ENCODE data around the gene CDC73. TPM values are rescaled to one million over a fixed set of nuclear protein-coding genes. Genes with fewer than 3 reads are reported as not detected.

The CDC73 gene
- total RNA-seq (2022) (79.8 and 85.8 TPM in 2 replicates), Bru-seq, nascent RNA (percentile 96 among the genes with signal in this experiment), BruChase-seq, experiment 1, labeled RNA remaining after a 6-hour chase (percentile 88 among the genes with signal in this experiment), BruChase-seq, experiment 2, labeled RNA remaining after a 2-hour chase (percentile 92 among the genes with signal in this experiment)
- long read RNA-seq, full-length matches to known transcripts = 134 of 159 reads
- long read RNA-seq, partial matches to known transcripts = 7 of 159 reads
- long read RNA-seq, other reads (novel, unspliced or antisense) = 18 of 159 reads

DNA sequence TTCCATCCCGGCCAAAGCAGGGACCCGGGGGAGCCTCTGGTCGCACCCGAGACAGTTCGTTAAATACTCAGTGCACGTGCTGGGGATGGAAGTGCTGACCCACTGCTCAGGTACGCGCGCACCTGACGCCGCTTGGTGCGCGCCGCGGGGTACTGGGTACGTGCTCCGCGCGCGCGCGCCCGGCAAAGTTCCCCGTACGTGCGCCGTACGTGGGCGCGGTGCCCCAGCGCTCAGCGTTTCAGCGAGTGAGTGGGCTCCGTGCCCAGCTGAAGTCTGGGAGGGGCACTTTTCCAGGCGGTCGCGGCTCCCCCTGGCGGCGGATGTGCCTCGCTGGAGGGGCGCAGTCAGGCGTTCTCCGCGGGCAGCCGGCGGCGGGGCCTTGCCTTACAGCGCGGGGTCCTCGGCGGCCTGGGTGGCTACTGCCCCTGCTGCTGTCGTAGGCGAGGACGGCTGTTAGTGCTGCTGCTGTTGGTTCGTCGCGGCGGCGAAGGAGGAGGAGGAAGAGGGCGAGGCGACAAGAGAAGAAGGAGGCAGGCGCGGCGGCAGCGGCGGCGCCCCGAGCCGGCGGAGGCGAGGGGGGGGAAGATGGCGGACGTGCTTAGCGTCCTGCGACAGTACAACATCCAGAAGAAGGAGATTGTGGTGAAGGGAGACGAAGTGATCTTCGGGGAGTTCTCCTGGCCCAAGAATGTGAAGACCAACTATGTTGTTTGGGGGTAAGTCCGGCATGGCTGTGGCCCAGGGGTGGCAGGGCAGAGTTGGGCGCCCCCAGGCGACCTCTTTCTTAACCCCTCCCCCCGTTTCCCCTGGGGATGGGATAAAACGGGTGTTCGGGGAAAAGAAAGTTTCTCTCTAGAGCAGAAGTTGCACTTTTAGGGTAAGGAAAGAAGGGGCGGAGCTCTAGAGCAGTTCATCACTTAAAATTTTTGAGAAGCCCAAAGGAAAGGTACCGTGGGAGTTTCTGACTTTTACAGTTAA lies at the start of gene CDC73:
TSS of gene CDC73 (plus strand) at position 416 of the 978 bp plus-strand sequence. CDS start at position 586, 170 bp downstream.
- H3K27ac Mint-ChIP-seq (ENCODE audit: low read depth, unreplicated experiment) = peak within 1 kb of the TSS; percentile 88
- peak within 1 kb of the TSS; percentile 91 for H3K4me3 Mint-ChIP-seq (ENCODE audit: unreplicated experiment)
- TF ChIP-seq CTCF (IDR thresholded peaks at IDR 0.05; ENCODE audit: unreplicated experiment) = peak; percentile 99
- CTCF ChIA-PET = interaction anchor here (0.6 to 6.0 kb wide), 15 partner anchors 10 to 277 kb away, joined by 3 to 114 read pairs (median 5); partner anchors contain the start of genes GLRX2, RO60 and UCHL5
- peaks cover 17% of the 10 kb centered on the region for H3K36me3 Mint-ChIP-seq (ENCODE audit: insufficient read depth, unreplicated experiment)
- POLR2A ChIA-PET = interaction anchor here (0.6 to 7.4 kb wide), 20 partner anchors 10 to 994 kb away, joined by 3 to 302 read pairs (median 4); partner anchors contain the start of genes GLRX2, RO60 and UCHL5
- peak; percentile 99 for DNase-seq (ENCODE audit: unreplicated experiment)
- intact Hi-C loops (cut with micrococcal nuclease) = loop anchor here (1.0 kb wide), 4 partner anchors 17 to 648 kb away; partner anchors contain the start of genes GLRX2, RO60 and UCHL5
- H3K4me1 Mint-ChIP-seq (ENCODE audit: insufficient read depth, unreplicated experiment) = peaks cover 20% of the 10 kb centered on the region
- H3K27me3 Mint-ChIP-seq (ENCODE audit: insufficient read depth, unreplicated experiment) = no peaks in the 10 kb centered on the region
- BruUV-seq (replicated peaks) = TSS peak; percentile 50
- no peaks in the 10 kb centered on the region for H3K9me3 Mint-ChIP-seq (ENCODE audit: unreplicated experiment)

DNA sequence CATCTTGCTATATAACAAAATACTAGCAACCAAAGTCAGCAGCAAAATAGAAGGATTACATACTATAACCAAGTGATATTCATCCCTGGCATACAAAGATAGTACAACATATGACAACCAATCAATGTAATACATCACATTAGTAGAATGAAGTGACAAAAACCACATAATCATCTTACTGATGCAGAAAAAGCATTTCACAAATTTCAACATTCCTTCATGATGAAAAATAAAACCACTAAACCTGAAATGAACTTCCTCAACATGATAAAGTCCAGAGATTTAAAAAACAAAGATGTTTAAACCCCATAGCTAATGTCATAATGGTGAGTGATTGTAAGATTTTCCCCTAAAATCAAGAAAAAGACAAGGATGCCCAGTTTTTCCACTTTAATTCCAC lies 43.8 kb upstream of the CDC73 start:
- Mint-ChIP-seq H3K4me1 (ENCODE audit: insufficient read depth, unreplicated experiment) (no peaks in the 10 kb centered on the region), H3K27ac (ENCODE audit: low read depth, unreplicated experiment) (no peak overlapping the region), H3K27me3 (ENCODE audit: insufficient read depth, unreplicated experiment) (no peaks in the 10 kb centered on the region), H3K4me3 (ENCODE audit: unreplicated experiment) (no peak overlapping the region), H3K9me3 (ENCODE audit: unreplicated experiment) (no peaks in the 10 kb centered on the region), H3K36me3 (ENCODE audit: insufficient read depth, unreplicated experiment) (peaks cover 73% of the 10 kb centered on the region)
- DNase-seq (ENCODE audit: unreplicated experiment) = no peak
- intact Hi-C loops (cut with micrococcal nuclease) = no loop called here
- ChIA-PET POLR2A (interaction anchor here (0.6 to 3.2 kb wide), 3 partner anchors 8 to 26 kb away, joined by 3 to 11 read pairs (median 3); partner anchors contain the start of genes GLRX2, RO60 and UCHL5), CTCF (no interaction called here)
- TF ChIP-seq CTCF (IDR thresholded peaks at IDR 0.05; ENCODE audit: unreplicated experiment) = no peak
- BruUV-seq (replicated peaks) = no TSS peak

DNA sequence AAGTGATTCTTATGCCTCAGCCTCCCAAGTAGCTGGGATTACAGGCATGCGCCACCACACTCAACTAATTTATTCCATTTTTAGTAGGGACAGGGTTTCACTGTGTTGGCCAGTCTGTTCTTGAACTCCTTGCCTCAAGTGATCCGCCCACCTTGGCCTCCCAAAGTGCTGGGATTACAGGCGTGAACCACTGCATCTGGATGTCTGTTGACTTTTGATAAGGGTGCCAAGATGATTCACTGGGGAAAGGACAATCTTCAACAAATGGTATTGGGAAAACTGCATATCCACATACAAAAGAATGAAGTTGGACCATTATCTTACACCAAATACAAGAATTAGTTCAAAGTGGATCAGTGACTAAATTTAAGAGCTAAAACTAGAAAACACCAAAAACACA lies 42.6 kb upstream of the CDC73 start:
- no TSS peak for BruUV-seq (replicated peaks)
- POLR2A ChIA-PET = interaction anchor here (0.9 to 3.2 kb wide), 4 partner anchors 13 to 25 kb away, joined by 3 to 11 read pairs (median 6); partner anchors contain the start of genes GLRX2, RO60 and UCHL5

More for the DNA sequence above, 42.6 kb upstream of the CDC73 start:
- CTCF ChIA-PET = interaction anchor here (0.7 to 1.2 kb wide), 2 partner anchors 12 to 25 kb away, joined by 3 read pairs; no protein-coding TSS in a partner anchor
- peaks cover 78% of the 10 kb centered on the region for H3K36me3 Mint-ChIP-seq (ENCODE audit: insufficient read depth, unreplicated experiment)
- H3K27me3 Mint-ChIP-seq (ENCODE audit: insufficient read depth, unreplicated experiment) = no peaks in the 10 kb centered on the region
- H3K27ac Mint-ChIP-seq (ENCODE audit: low read depth, unreplicated experiment) = no peak overlapping the region
- DNase-seq (ENCODE audit: unreplicated experiment) = no peak
- no peak overlapping the region for H3K4me3 Mint-ChIP-seq (ENCODE audit: unreplicated experiment)
- H3K4me1 Mint-ChIP-seq (ENCODE audit: insufficient read depth, unreplicated experiment) = no peaks in the 10 kb centered on the region
- intact Hi-C loops (cut with micrococcal nuclease) = no loop called here
- TF ChIP-seq CTCF (IDR thresholded peaks at IDR 0.05; ENCODE audit: unreplicated experiment) = no peak
- no peaks in the 10 kb centered on the region for H3K9me3 Mint-ChIP-seq (ENCODE audit: unreplicated experiment)
